K562 (cell line): ENCODE results near the gene HNRNPM. TPM values are rescaled to one million over a fixed set of nuclear protein-coding genes. Genes with fewer than 3 reads are reported as not detected.
A peak's percentile ranks its signal among the peaks of the same experiment; 100 is the strongest.

Experiments
- CTCF ChIP-seq, 3 experiments: IDR thresholded peaks in 2 of 3; conservative IDR thresholded peaks in 1 of 3; 2 replicates each; pipeline ENCODE4 v1.5.1; 2011 to 2012; ENCODE audit warnings: low read length in 3 of 3, mild to moderate bottlenecking in 3 of 3, control low read depth in 2 of 3, improper control_type of control experiment in 1 of 3, inconsistent platforms in 1 of 3, low read depth in 1 of 3, mixed read lengths in 1 of 3, moderate library complexity in 1 of 3; ENCODE audit not compliant: insufficient read depth in 2 of 3
- HDAC1 ChIP-seq, 2 experiments: fragments of 450-650 bp; IDR thresholded peaks; 2 replicates each; pipeline ENCODE4 v1.6.1; 2016 to 2017; ENCODE audit warnings: inconsistent platforms in 1 of 2, mild to moderate bottlenecking in 1 of 2, moderate library complexity in 1 of 2
- HDAC3 ChIP-seq: fragments of 450-650 bp; IDR thresholded peaks from 2 replicates; pipeline ENCODE4 v1.6.1; 2018; ENCODE audit warnings: borderline replicate concordance, mild to moderate bottlenecking, moderate library complexity; ENCODE audit not compliant: partially characterized antibody
- LEF1 ChIP-seq: fragments of 450-650 bp; IDR thresholded peaks from 2 replicates; pipeline ENCODE4 v1.6.1; 2016; ENCODE audit warnings: mild to moderate bottlenecking
- MAZ ChIP-seq, 2 experiments: fragments of 450-650 bp in 1 of 2; sonication (generic) in 1 of 2; formaldehyde crosslinking; IDR thresholded peaks in 1 of 2; conservative IDR thresholded peaks in 1 of 2; 2 replicates each; pipeline versions ENCODE4 v1.4.0 to v1.5.0; 2020; ENCODE audit warnings: mild to moderate bottlenecking in 1 of 2, missing genetic modification reagents in 1 of 2
- NFRKB ChIP-seq: fragments of 450-650 bp; IDR thresholded peaks from 2 replicates; pipeline ENCODE4 v1.6.1; 2016; ENCODE audit warnings: low read depth
- NONO ChIP-seq, 2 experiments: fragments of 200-400 bp in 1 of 2; fragments of 450-650 bp in 1 of 2; formaldehyde crosslinking in 1 of 2; IDR thresholded peaks; 2 replicates each; pipeline ENCODE4 v1.6.1; 2017; ENCODE audit warnings: low read depth in 2 of 2, mild to moderate bottlenecking in 2 of 2, moderate library complexity in 2 of 2, low read length in 1 of 2
- SAP30 ChIP-seq: fragments of 200-600 bp; sonication (generic); IDR thresholded peaks from 2 replicates; pipeline ENCODE4 v1.6.1; 2012; ENCODE audit warnings: borderline replicate concordance, low read depth, mild to moderate bottlenecking, moderate library complexity, low read length, control low read depth, inconsistent platforms; ENCODE audit not compliant: insufficient read depth, poor library complexity, severe bottlenecking
- ZFX ChIP-seq: sonication (generic); formaldehyde crosslinking; IDR thresholded peaks from 2 replicates; pipeline ENCODE4 v1.8.0; 2022; ENCODE audit warnings: mild to moderate bottlenecking, missing genetic modification reagents, moderate library complexity
- polyA plus RNA-seq, 8 experiments: library from polyadenylated mRNA; depleted of rRNA in 4 of 8; stranded (reverse) in 5 of 8; unstranded in 3 of 8; fragments of >200 nt; fragmentation: Nextera tagmentation in 2 of 8; fragmentation: Illumina TruSeq in 1 of 8; extraction: Ambion mirVana in 2 of 8; extraction: Trizol in 1 of 8; gene quantifications; 2 replicates each; pipeline versions ENCODE4 v1.2.1 to v1.2.3, GENCODE V29; 2011 to 2014; ENCODE audit warnings: inconsistent platforms in 1 of 8, missing spikeins in 1 of 8
- total RNA-seq, 7 experiments: library from RNA; depleted of rRNA in 6 of 7; stranded (reverse); fragments of >200 nt in 6 of 7; fragmentation: Illumina TruSeq in 2 of 7; extraction: Trizol in 2 of 7; gene quantifications; 2 replicates each; pipeline versions ENCODE4 v1.2.1 to v1.2.3, GENCODE V29; 2011 to 2021; ENCODE audit warnings: low replicate concordance in 1 of 7
- TF ChIP-seq, protein P1 (sequence below): fragments of 450-650 bp; IDR thresholded peaks from 2 replicates; pipeline ENCODE4 v1.6.1; 2016; ENCODE audit warnings: mild to moderate bottlenecking, moderate library complexity

The HNRNPM gene
- total and polyA plus RNA-seq, 9 of the 15 experiments (the other 6 are each of a cell fraction or from before 2014, with no cell fraction given), result 11.1 to 340 (median 195) TPM

GRCh38 chr19:8505680-8506401 is 61.1 kb downstream of the HNRNPM start (continued):
- TF ChIP-seq SAP30 (peak; percentile 88), CTCF (IDR thresholded peaks at IDR 0.05 in 2 of 3, conservative IDR thresholded peaks at IDR 0.05 in 1 of 3; ENCODE audit: insufficient read depth in 2 of 3, low read depth in 1 of 3, low read length in 3 of 3) (peak; percentile 70 to 87 (median 76)), HDAC3 (no peak), LEF1 (0 out of 2 replicates have a peak, but pooled peaks have one; percentile 21), HDAC1 (IDR thresholded peaks at IDR 0.05) (peak in 1 of 2 experiments; percentile 93; a peak in 2 of 4 replicates), NFRKB (0 out of 2 replicates have a peak, but pooled peaks have one; percentile 27), ZFX (CRISPR knock-in tag) (peak; percentile 61), NONO (IDR thresholded peaks at IDR 0.05; ENCODE audit: low read depth in 2 of 2, low read length in 1 of 2) (no peak), MAZ (CRISPR knock-in tag; conservative IDR thresholded peaks at IDR 0.05 in 1 of 2, IDR thresholded peaks at IDR 0.05 in 1 of 2) (peak; percentile 57 to 81)
- TF ChIP-seq, protein P1, sequence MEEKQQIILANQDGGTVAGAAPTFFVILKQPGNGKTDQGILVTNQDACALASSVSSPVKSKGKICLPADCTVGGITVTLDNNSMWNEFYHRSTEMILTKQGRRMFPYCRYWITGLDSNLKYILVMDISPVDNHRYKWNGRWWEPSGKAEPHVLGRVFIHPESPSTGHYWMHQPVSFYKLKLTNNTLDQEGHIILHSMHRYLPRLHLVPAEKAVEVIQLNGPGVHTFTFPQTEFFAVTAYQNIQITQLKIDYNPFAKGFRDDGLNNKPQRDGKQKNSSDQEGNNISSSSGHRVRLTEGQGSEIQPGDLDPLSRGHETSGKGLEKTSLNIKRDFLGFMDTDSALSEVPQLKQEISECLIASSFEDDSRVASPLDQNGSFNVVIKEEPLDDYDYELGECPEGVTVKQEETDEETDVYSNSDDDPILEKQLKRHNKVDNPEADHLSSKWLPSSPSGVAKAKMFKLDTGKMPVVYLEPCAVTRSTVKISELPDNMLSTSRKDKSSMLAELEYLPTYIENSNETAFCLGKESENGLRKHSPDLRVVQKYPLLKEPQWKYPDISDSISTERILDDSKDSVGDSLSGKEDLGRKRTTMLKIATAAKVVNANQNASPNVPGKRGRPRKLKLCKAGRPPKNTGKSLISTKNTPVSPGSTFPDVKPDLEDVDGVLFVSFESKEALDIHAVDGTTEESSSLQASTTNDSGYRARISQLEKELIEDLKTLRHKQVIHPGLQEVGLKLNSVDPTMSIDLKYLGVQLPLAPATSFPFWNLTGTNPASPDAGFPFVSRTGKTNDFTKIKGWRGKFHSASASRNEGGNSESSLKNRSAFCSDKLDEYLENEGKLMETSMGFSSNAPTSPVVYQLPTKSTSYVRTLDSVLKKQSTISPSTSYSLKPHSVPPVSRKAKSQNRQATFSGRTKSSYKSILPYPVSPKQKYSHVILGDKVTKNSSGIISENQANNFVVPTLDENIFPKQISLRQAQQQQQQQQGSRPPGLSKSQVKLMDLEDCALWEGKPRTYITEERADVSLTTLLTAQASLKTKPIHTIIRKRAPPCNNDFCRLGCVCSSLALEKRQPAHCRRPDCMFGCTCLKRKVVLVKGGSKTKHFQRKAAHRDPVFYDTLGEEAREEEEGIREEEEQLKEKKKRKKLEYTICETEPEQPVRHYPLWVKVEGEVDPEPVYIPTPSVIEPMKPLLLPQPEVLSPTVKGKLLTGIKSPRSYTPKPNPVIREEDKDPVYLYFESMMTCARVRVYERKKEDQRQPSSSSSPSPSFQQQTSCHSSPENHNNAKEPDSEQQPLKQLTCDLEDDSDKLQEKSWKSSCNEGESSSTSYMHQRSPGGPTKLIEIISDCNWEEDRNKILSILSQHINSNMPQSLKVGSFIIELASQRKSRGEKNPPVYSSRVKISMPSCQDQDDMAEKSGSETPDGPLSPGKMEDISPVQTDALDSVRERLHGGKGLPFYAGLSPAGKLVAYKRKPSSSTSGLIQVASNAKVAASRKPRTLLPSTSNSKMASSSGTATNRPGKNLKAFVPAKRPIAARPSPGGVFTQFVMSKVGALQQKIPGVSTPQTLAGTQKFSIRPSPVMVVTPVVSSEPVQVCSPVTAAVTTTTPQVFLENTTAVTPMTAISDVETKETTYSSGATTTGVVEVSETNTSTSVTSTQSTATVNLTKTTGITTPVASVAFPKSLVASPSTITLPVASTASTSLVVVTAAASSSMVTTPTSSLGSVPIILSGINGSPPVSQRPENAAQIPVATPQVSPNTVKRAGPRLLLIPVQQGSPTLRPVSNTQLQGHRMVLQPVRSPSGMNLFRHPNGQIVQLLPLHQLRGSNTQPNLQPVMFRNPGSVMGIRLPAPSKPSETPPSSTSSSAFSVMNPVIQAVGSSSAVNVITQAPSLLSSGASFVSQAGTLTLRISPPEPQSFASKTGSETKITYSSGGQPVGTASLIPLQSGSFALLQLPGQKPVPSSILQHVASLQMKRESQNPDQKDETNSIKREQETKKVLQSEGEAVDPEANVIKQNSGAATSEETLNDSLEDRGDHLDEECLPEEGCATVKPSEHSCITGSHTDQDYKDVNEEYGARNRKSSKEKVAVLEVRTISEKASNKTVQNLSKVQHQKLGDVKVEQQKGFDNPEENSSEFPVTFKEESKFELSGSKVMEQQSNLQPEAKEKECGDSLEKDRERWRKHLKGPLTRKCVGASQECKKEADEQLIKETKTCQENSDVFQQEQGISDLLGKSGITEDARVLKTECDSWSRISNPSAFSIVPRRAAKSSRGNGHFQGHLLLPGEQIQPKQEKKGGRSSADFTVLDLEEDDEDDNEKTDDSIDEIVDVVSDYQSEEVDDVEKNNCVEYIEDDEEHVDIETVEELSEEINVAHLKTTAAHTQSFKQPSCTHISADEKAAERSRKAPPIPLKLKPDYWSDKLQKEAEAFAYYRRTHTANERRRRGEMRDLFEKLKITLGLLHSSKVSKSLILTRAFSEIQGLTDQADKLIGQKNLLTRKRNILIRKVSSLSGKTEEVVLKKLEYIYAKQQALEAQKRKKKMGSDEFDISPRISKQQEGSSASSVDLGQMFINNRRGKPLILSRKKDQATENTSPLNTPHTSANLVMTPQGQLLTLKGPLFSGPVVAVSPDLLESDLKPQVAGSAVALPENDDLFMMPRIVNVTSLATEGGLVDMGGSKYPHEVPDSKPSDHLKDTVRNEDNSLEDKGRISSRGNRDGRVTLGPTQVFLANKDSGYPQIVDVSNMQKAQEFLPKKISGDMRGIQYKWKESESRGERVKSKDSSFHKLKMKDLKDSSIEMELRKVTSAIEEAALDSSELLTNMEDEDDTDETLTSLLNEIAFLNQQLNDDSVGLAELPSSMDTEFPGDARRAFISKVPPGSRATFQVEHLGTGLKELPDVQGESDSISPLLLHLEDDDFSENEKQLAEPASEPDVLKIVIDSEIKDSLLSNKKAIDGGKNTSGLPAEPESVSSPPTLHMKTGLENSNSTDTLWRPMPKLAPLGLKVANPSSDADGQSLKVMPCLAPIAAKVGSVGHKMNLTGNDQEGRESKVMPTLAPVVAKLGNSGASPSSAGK, result peak; percentile 93
